ENCODE results near the gene SLC25A10.
A peak's percentile ranks its signal among the peaks of the same experiment; 100 is the strongest.
"Not testable (repeated sequence)": the region's sequence is repeated elsewhere in the genome, so short reads cannot be mapped to it uniquely, and the experiment has no call there.

Gene SLC25A10

GRCh38 chr17:81719410-81720266, 7.6 kb downstream of the SLC25A10 start:
- no peak for DNase-seq (ENCODE audit: extremely low read depth in 1 of 2, low read depth in 1 of 2)

GRCh38 chr17:81720267-81721071, 8.4 kb downstream of the SLC25A10 start:
- DNase-seq (ENCODE audit: extremely low read depth in 1 of 2, low read depth in 1 of 2) = no peak

- DNase-seq (ENCODE audit: extremely low read depth in 1 of 2, low read depth in 1 of 2) = no peak
These were observed 10.4 kb downstream of the SLC25A10 start for GRCh38 chr17:81722184-81723120.

DNA sequence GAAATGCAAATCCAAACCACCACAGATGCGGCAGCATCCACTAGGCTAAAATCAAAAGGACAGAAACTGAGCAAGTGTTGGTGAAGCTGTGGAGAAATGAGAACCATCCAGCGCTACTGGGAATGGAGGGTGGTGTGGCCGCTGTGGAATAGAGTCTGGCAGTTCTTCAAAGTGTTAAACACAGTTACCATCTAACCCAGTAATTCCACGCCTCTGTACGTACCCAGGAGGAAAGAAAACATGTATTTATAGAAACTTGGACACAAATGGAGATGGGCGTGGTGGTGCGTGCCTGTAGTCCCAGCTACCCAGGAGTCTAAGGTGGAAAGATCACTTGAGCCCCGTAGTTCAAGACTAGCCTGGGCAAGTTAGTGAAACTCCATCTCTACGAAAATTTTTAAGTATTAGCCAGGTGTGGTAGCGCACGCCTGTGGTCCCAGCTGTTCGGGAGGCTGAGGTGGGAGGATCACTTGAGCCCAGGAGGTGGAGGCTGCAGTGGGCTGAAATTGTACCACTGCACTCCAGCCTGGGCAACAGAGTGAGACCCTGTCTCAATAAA, 11.6 kb downstream of the SLC25A10 start:
- no peak for DNase-seq (ENCODE audit: extremely low read depth in 1 of 2, low read depth in 1 of 2)

GRCh38 chr17:81725439-81725838, 13.4 kb downstream of the SLC25A10 start:
- no peak for DNase-seq (ENCODE audit: extremely low read depth in 1 of 2, low read depth in 1 of 2)

GRCh38 chr17:81726004-81726403, 13.9 kb downstream of the SLC25A10 start:
- no peak for DNase-seq (ENCODE audit: extremely low read depth in 1 of 2, low read depth in 1 of 2)

DNA sequence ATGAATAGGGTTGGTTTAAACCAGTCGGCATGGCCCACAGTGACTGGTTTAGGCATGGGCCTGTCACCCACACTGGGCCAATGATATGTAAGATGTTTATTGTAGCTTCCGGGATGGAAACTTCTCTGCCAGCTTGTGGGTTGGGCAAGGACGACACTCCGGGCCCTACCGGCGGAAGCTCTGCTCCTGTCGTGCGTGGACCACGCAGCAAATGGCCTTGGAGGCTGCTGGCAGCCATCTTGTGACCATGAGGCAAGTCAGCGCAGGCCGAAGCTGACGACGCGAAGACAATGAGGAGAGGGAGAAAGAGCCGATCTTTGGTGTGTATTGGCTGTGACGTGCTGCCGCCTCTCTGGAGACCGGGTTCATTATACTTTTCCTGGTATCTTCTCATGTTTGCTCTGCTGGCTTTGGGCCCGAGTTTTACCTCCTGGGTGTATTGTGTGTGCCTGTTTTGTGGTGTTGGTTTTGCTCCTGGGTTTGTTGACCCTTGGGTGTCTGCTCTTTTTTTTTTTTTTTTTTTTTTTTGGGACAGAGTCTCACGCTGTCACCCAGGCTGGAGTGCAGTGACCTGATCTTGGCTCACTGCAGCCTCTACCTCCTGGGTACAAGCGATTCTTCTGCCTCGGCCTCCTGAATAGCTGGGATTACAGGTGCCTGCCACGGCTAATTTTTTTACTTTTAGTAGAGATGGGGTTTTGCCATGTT, 15.4 kb downstream of the SLC25A10 start:
- no peak for DNase-seq (ENCODE audit: extremely low read depth in 1 of 2, low read depth in 1 of 2)

DNA sequence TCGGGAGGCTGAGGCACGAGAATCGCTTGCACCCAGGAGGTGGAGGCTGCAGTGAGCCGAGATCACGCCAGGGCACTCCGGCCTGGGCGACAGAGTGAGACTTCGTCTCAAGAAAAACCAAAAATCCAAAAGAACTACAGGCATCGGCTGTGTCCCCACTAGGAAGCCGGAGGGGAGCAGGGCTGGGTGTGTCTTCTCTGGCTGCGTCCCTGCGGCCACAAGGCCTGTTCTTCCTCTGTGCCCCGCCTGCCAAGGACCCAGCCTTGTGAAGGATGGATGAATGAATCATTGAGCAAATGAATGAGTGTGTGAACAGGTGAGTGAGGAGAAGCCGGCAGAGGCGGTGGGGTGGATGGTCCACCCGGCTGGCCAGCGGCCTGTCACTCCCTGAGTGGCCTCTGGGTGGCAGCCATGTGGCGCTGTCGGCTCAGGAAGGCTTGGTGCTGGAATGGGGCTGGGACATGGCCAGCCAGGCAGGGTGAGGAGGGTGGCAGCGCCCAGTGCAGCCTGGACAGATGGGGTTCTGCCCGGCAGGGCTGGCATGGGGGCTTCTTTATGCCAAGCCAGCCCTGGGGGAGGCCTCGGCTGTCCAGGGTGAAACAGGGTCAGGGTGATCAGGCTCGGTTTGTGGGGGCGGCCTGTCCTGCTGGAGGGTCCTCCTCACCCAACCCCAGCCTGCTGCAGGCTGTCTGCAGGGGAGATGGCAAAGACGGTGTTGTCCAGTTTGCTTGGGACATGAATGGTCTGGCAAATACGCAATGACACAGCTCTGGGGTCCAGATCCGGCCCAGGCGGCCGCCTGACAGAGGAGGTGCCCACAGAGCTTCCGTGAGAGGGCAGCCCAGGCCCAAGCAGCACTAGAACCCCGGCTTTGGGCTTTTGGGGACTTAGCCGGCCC, 21.7 kb downstream of the SLC25A10 start:
- DNase-seq (ENCODE audit: extremely low read depth in 1 of 2, low read depth in 1 of 2) = peak in 1 of 2 donors; percentile 43

GRCh38 chr17:81734405-81735263, 22.6 kb downstream of the SLC25A10 start:
- no peak for DNase-seq (ENCODE audit: extremely low read depth in 1 of 2, low read depth in 1 of 2)

- no peak for DNase-seq (ENCODE audit: extremely low read depth in 1 of 2, low read depth in 1 of 2)
These were observed 23.4 kb downstream of the SLC25A10 start for GRCh38 chr17:81735264-81736102.

GRCh38 chr17:81737947-81738800, 26.1 kb downstream of the SLC25A10 start:
- DNase-seq (ENCODE audit: extremely low read depth in 1 of 2, low read depth in 1 of 2) = no peak

GRCh38 chr17:81738801-81739393, 26.8 kb downstream of the SLC25A10 start:
- no peak for DNase-seq (ENCODE audit: extremely low read depth in 1 of 2, low read depth in 1 of 2)

DNA sequence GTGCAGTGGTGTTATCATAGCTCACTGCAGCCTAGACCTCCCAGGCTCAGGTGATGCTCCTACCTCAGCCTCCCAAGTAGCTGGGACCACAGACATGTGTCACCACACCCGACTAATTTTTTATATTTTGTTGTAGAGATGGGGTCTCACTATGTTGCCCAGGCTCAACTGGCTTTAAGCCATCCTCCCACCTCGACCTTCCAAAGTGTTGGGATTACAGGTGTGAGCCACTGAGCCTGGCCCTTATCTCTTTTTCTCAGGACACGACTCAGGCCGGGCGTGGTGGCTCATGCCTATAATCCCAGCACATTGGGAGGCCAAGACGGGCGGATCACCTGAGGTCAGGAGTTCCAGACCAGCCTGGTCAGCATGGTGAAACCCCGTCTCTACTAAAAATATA, 27.5 kb downstream of the SLC25A10 start:
- not testable (repeated sequence) for DNase-seq (ENCODE audit: extremely low read depth in 1 of 2, low read depth in 1 of 2)

GRCh38 chr17:81740395-81740961, 28.4 kb downstream of the SLC25A10 start:
- DNase-seq (ENCODE audit: extremely low read depth in 1 of 2, low read depth in 1 of 2) = no peak

- no peak for DNase-seq (ENCODE audit: extremely low read depth in 1 of 2, low read depth in 1 of 2)
These were observed 29.0 kb downstream of the SLC25A10 start for GRCh38 chr17:81741049-81741593.

Data from activated CD8-positive, alpha-beta memory T cell treated with anti-CD3 and anti-CD28 coated beads for 1 hour (primary cell).